HL-60 (cell line): ENCODE results near the gene TLE3.

ENCODE experiments used
- DNase-seq, 2 experiments: peaks; one replicate each; pipeline ENCODE4 v3.0.0-alpha.2; 2010 to 2020; ENCODE audit warnings: low read depth in 1 of 2, low spot score in 1 of 2
- H3K27ac ChIP-seq: fragments of 250-450 bp; sonication (Bioruptor Pico); replicated peaks from 2 replicates; pipeline ENCODE4 v1.5.1; 2020; ENCODE audit warnings: mild to moderate bottlenecking, moderate library complexity
- H3K27me3 ChIP-seq: fragments of 250-450 bp; sonication (Bioruptor Pico); 2 replicates; pipeline ENCODE4 v1.5.1; 2021; ENCODE audit warnings: mild to moderate bottlenecking, moderate library complexity; ENCODE audit not compliant: insufficient read depth, poor library complexity, severe bottlenecking
- H3K4me3 ChIP-seq: replicated peaks from 2 replicates; pipeline ENCODE4 v1.5.1; 2011; ENCODE audit warnings: mild to moderate bottlenecking, control low read depth, low read length; ENCODE audit not compliant: insufficient read depth
- CTCF ChIP-seq: IDR thresholded peaks from one replicate; pipeline ENCODE4 v1.5.1; 2011; ENCODE audit warnings: low read length, control low read depth, inconsistent platforms; ENCODE audit not compliant: insufficient read depth
- GABPA ChIP-seq: IDR thresholded peaks from 2 replicates; pipeline ENCODE4 v1.6.1; 2012; ENCODE audit warnings: low read depth
- POLR2AphosphoS5 ChIP-seq: IDR thresholded peaks from 2 replicates; pipeline ENCODE4 v1.6.1; 2012; ENCODE audit warnings: low read depth
- SPI1 ChIP-seq: IDR thresholded peaks from 2 replicates; pipeline ENCODE4 v1.6.1; 2012; ENCODE audit warnings: low read depth, mild to moderate bottlenecking, borderline replicate concordance
- TF ChIP-seq, protein P1 (sequence below): IDR thresholded peaks from 2 replicates; pipeline ENCODE4 v1.6.1; 2012; ENCODE audit warnings: low read depth; ENCODE audit not compliant: insufficient replicate concordance

Gene TLE3

DNA sequence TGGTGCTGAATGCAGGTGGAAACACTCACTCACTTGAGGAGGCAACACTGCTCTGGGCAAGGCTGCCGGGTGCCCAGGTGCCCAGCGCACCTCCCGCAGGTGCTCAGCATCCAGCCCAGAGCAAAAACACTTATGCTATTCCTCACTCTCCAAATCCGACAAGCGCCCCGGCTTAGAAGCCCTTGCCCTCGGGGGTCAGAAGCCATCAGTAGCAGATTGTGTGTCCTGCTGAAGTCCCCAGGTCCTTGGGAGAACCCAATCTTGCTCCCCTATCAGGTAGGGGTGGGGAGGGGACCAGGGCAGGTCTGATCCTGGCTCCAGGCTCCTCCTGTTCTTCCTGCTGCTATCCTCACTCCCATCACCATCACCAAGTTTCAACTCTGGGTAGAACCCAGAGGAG, 46.7 kb downstream of the TLE3 start:
- no peak for DNase-seq
- H3K27ac ChIP-seq = no peak overlapping the region
- H3K27me3 ChIP-seq = no peaks in the 10 kb centered on the region
- H3K4me3 ChIP-seq = no peak overlapping the region
- TF ChIP-seq CTCF (no peak), GABPA (no peak), POLR2AphosphoS5 (no peak), SPI1 (no peak)
- TF ChIP-seq, protein P1, sequence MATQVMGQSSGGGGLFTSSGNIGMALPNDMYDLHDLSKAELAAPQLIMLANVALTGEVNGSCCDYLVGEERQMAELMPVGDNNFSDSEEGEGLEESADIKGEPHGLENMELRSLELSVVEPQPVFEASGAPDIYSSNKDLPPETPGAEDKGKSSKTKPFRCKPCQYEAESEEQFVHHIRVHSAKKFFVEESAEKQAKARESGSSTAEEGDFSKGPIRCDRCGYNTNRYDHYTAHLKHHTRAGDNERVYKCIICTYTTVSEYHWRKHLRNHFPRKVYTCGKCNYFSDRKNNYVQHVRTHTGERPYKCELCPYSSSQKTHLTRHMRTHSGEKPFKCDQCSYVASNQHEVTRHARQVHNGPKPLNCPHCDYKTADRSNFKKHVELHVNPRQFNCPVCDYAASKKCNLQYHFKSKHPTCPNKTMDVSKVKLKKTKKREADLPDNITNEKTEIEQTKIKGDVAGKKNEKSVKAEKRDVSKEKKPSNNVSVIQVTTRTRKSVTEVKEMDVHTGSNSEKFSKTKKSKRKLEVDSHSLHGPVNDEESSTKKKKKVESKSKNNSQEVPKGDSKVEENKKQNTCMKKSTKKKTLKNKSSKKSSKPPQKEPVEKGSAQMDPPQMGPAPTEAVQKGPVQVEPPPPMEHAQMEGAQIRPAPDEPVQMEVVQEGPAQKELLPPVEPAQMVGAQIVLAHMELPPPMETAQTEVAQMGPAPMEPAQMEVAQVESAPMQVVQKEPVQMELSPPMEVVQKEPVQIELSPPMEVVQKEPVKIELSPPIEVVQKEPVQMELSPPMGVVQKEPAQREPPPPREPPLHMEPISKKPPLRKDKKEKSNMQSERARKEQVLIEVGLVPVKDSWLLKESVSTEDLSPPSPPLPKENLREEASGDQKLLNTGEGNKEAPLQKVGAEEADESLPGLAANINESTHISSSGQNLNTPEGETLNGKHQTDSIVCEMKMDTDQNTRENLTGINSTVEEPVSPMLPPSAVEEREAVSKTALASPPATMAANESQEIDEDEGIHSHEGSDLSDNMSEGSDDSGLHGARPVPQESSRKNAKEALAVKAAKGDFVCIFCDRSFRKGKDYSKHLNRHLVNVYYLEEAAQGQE = no peak

DNA sequence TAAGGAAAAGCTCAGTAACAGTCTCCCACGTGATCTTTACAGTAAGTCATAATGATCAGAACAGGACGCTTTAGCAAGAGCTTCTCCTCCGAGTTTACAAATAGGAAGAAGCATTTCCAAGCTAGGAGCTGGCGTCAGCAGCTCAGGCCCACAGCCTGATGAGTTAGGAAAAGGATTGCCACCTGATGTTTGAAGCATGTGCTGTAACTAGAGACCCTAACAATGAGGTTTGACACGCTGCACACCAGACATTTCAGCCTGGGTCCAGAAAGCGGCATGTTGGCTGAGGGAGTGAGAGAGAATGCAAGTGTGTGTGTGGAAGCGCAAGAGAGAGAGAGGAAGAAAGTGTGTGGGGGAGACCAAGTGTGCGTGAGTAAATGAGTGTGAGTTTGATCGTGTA, 47.3 kb downstream of the TLE3 start:
- no peak for DNase-seq
- Histone ChIP-seq H3K27me3 (no peaks in the 10 kb centered on the region), H3K27ac (no peak overlapping the region), H3K4me3 (no peak overlapping the region)
- TF ChIP-seq, protein P1 = no peak

DNA sequence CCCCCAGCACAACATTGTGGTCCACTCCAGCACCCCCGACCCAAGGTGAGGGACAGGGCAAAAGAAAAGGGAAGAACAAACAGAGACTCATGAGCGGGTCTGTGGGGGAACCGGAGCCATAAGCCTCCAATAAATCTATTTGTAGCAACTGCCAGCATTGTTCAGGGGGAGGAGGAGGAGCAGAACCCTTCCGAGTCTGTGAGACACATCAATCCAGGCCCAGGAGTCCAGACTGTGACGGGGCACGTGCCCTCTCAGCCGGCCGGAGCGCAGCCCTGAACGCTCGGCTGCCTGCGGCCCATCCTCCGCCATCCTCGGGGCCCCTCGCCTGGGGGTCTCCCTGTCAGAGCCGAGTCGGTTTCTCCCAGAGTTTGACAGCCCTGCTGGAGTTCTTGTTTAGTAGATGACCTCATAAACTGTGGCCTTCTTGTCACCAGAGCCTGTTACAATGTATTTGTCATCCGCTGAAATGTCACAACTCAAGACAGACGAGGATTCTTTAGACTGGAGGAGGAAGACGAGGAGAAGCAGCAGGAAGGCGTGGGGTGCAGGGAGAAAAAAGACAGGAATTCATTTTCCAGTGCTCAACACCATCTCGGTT, 47.9 kb downstream of the TLE3 start:
- TF ChIP-seq SPI1 = no peak
- TF ChIP-seq, protein P1 = no peak
- no peak for TF ChIP-seq GABPA
- no peak for TF ChIP-seq CTCF
- H3K4me3 ChIP-seq = no peak overlapping the region
- H3K27ac ChIP-seq = no peak overlapping the region
- DNase-seq = no peak
- no peaks in the 10 kb centered on the region for H3K27me3 ChIP-seq
